ENCODE results near the gene DOCK9.

The DOCK9 gene

DNA sequence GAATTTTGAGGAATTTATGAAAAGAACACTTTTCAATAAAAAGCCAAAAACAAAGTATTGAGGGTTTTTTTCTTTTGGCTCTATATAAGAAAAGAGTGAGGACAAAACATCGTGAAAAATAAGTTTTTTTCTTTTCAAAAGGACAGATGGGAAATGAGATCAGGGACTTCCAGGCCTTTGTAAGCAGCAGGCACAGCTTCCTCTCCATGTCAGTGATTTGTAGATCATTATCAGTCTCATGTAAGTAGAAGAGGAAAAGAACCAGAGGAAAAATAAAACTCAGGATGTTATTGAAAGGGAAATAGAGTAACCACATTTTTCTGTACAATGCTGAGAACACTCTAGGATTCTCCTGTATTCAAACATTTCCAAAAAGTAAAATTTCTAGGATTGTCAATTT, 29.9 kb downstream of the DOCK9 start:
- TF ChIP-seq REST (IDR thresholded peaks at IDR 0.05; ENCODE audit: low read depth) (no peak), FOXM1 (IDR thresholded peaks at IDR 0.05; ENCODE audit: borderline replicate concordance, low read depth) (no peak), CEBPB (IDR thresholded peaks at IDR 0.05) (no peak), TEAD4 (IDR thresholded peaks at IDR 0.05) (no peak)
- TF ChIP-seq, protein P1, sequence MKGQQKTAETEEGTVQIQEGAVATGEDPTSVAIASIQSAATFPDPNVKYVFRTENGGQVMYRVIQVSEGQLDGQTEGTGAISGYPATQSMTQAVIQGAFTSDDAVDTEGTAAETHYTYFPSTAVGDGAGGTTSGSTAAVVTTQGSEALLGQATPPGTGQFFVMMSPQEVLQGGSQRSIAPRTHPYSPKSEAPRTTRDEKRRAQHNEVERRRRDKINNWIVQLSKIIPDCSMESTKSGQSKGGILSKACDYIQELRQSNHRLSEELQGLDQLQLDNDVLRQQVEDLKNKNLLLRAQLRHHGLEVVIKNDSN (IDR thresholded peaks at IDR 0.05): no peak

GRCh38 chr13:98945863-98946605, 31.8 kb downstream of the DOCK9 start:
- TF ChIP-seq TEAD4 (IDR thresholded peaks at IDR 0.05) (no peak), YY1 (IDR thresholded peaks at IDR 0.05; ENCODE audit: low read depth) (no peak), CREB1 (IDR thresholded peaks at IDR 0.05; ENCODE audit: low read depth) (no peak), FOXM1 (IDR thresholded peaks at IDR 0.05; ENCODE audit: borderline replicate concordance, low read depth) (no peak), ZBTB7A (IDR thresholded peaks at IDR 0.05; ENCODE audit: low read depth) (no peak), MAX (IDR thresholded peaks at IDR 0.05) (no peak), TAF1 (IDR thresholded peaks at IDR 0.05; ENCODE audit: low read depth) (no peak), REST (IDR thresholded peaks at IDR 0.05; ENCODE audit: low read depth) (no peak), EP300 (IDR thresholded peaks at IDR 0.05; ENCODE audit: borderline replicate concordance) (no peak), TCF12 (IDR thresholded peaks at IDR 0.05; ENCODE audit: low read depth) (no peak), CEBPB (IDR thresholded peaks at IDR 0.05) (no peak), NFIC (IDR thresholded peaks at IDR 0.05) (no peak), EGR1 (IDR thresholded peaks at IDR 0.05) (no peak)
- TF ChIP-seq, protein P1 (IDR thresholded peaks at IDR 0.05): no peak

DNA sequence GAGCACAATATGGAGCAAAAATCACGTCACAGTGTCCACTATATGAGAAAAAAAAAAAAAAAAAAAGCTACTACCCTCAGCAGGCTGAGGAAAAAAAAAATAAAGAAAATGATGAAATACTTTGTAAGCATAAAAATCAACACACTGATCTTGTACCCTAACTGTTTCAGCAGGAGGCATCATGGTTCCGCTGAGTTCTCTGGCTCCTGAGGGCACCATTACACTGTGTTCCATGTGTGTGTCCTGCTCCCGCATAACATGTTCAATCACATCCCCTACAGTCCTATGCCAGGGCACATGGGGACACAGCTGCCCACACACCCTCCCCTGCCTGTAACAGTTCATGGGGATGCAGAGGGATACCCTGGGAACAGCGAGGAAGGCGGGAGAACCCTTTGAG, 33.5 kb downstream of the DOCK9 start:
- TF ChIP-seq NFIC (IDR thresholded peaks at IDR 0.05) (no peak), TAF1 (IDR thresholded peaks at IDR 0.05; ENCODE audit: low read depth) (no peak)

- TF ChIP-seq, protein P1 (IDR thresholded peaks at IDR 0.05): no peak
- TF ChIP-seq FOXM1 (IDR thresholded peaks at IDR 0.05; ENCODE audit: borderline replicate concordance, low read depth) (no peak), TCF12 (IDR thresholded peaks at IDR 0.05; ENCODE audit: low read depth) (no peak), MAX (IDR thresholded peaks at IDR 0.05) (no peak), TAF1 (IDR thresholded peaks at IDR 0.05; ENCODE audit: low read depth) (no peak), EGR1 (IDR thresholded peaks at IDR 0.05) (no peak), RAD21 (IDR thresholded peaks at IDR 0.05; ENCODE audit: low read depth) (no peak), CREB1 (IDR thresholded peaks at IDR 0.05; ENCODE audit: low read depth) (no peak), NFIC (IDR thresholded peaks at IDR 0.05) (no peak), YY1 (IDR thresholded peaks at IDR 0.05; ENCODE audit: low read depth) (no peak), TEAD4 (IDR thresholded peaks at IDR 0.05) (no peak), REST (IDR thresholded peaks at IDR 0.05; ENCODE audit: low read depth) (no peak), CEBPB (IDR thresholded peaks at IDR 0.05) (no peak), ZBTB7A (IDR thresholded peaks at IDR 0.05; ENCODE audit: low read depth) (no peak), EP300 (IDR thresholded peaks at IDR 0.05; ENCODE audit: borderline replicate concordance) (no peak)
These were observed 34.9 kb downstream of the DOCK9 start for GRCh38 chr13:98942997-98943396.
